Measurements from ENCODE around the gene COQ2.

DNA sequence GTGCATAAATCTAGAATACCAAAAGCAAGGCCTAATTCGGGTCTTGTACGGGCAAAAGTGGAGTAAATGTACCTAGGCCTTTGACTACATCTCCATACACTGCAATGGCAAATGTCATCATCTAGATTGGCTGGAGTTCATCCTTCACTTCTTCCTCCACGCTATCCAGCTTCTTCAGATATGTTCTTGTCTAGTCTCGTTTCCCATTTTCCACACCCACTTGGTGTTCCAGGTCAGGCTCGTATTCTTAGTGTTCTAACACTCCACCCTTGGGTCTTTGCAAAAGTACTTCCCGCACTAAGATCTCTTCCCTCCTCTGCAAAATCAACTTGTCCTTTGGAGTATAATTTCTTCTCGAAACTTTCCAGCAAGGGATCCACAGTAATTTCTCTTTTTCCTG lies 1.4 kb downstream of the COQ2 start:
- TF ChIP-seq EZH2phosphoT487 (IDR thresholded peaks at IDR 0.05; ENCODE audit: borderline replicate concordance, low read depth, low read length): no peak
- TF ChIP-seq, protein P1, sequence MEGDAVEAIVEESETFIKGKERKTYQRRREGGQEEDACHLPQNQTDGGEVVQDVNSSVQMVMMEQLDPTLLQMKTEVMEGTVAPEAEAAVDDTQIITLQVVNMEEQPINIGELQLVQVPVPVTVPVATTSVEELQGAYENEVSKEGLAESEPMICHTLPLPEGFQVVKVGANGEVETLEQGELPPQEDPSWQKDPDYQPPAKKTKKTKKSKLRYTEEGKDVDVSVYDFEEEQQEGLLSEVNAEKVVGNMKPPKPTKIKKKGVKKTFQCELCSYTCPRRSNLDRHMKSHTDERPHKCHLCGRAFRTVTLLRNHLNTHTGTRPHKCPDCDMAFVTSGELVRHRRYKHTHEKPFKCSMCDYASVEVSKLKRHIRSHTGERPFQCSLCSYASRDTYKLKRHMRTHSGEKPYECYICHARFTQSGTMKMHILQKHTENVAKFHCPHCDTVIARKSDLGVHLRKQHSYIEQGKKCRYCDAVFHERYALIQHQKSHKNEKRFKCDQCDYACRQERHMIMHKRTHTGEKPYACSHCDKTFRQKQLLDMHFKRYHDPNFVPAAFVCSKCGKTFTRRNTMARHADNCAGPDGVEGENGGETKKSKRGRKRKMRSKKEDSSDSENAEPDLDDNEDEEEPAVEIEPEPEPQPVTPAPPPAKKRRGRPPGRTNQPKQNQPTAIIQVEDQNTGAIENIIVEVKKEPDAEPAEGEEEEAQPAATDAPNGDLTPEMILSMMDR (conservative IDR thresholded peaks at IDR 0.05; ENCODE audit: low read length): no peak
